Measurements from ENCODE around the gene LUC7L3. TPM values are rescaled to one million over a fixed set of nuclear protein-coding genes. Genes with fewer than 3 reads are reported as not detected.

Gene LUC7L3
- total and polyA plus RNA-seq, 2 of the 13 experiments (the other 11 are each of a cell fraction or from before 2014, with no cell fraction given) = 108 to 120 TPM

- TF ChIP-seq ZNF280D (CRISPR knock-in tag; IDR thresholded peaks at IDR 0.05) (no peak), ZNF232 (CRISPR knock-in tag; IDR thresholded peaks at IDR 0.05; ENCODE audit: borderline replicate concordance) (no peak; the same call in 1 of the 2 replicates), ZFP36L1 (CRISPR knock-in tag; IDR thresholded peaks at IDR 0.05) (no peak), SALL2 (CRISPR knock-in tag; IDR thresholded peaks at IDR 0.05) (no peak), KDM5B (CRISPR knock-in tag; IDR thresholded peaks at IDR 0.05; ENCODE audit: borderline replicate concordance) (no peak), FOXK1 (CRISPR knock-in tag; IDR thresholded peaks at IDR 0.05; ENCODE audit: borderline replicate concordance, low read depth) (no peak), ZMAT3 (CRISPR knock-in tag; conservative IDR thresholded peaks at IDR 0.05) (no peak), BRD4 (CRISPR knock-in tag; IDR thresholded peaks at IDR 0.05) (no peak), BHLHE40 (IDR thresholded peaks at IDR 0.05; ENCODE audit: low read length) (no peak), ZNF362 (CRISPR knock-in tag; IDR thresholded peaks at IDR 0.05; ENCODE audit: borderline replicate concordance) (no peak), AGO1 (IDR thresholded peaks at IDR 0.05; ENCODE audit: low read depth, low read length, poor library complexity, severe bottlenecking) (no peak), EP300 (IDR thresholded peaks at IDR 0.05; ENCODE audit: low read depth in 2 of 2, low read length in 2 of 2) (peak in 1 of 2 experiments; percentile 42; a peak in 1 of 4 replicates), EP300 (CRISPR knock-in tag; IDR thresholded peaks at IDR 0.05; ENCODE audit: borderline replicate concordance) (no peak; the same call in 1 of the 2 replicates), CAMTA2 (CRISPR knock-in tag; IDR thresholded peaks at IDR 0.05; ENCODE audit: borderline replicate concordance) (no peak), ZNF274 (CRISPR knock-in tag; IDR thresholded peaks at IDR 0.05) (no peak), SSRP1 (CRISPR knock-in tag; IDR thresholded peaks at IDR 0.05) (no peak), ZNF563 (CRISPR knock-in tag; IDR thresholded peaks at IDR 0.05) (no peak), ZSCAN29 (CRISPR knock-in tag; conservative IDR thresholded peaks at IDR 0.05) (no peak), KLF15 (CRISPR knock-in tag; IDR thresholded peaks at IDR 0.05; ENCODE audit: borderline replicate concordance) (no peak), ARID3A (IDR thresholded peaks at IDR 0.05; ENCODE audit: low read depth, low read length) (no peak), ZNF749 (CRISPR knock-in tag; IDR thresholded peaks at IDR 0.05; ENCODE audit: borderline replicate concordance) (no peak), HINFP (CRISPR knock-in tag; IDR thresholded peaks at IDR 0.05; ENCODE audit: low read depth) (peak; percentile 95), ZNF644 (CRISPR knock-in tag; IDR thresholded peaks at IDR 0.05; ENCODE audit: low read depth) (no peak)
These were observed 47.0 kb downstream of the LUC7L3 start (continued) for GRCh38 chr17:50766222-50767023.
